Hindlimb muscle (tissue), 1 donor: Measurements from ENCODE around the gene ZFP36L1. TPM values are rescaled to one million over a fixed set of nuclear protein-coding genes. Genes with fewer than 3 reads are reported as not detected.

Experiments
- DNase-seq: peaks from one replicate; pipeline ENCODE4 v3.0.0-alpha.2; 2013
- polyA plus RNA-seq: library from polyadenylated mRNA; unstranded; fragments of 120-200 nt; gene quantifications from one replicate; pipeline ENCODE4 v1.2.1, GENCODE V29; 2013; ENCODE audit not compliant: insufficient read length

The ZFP36L1 gene
- polyA plus RNA-seq, 1 donor = 213 TPM

- peak; percentile 94 for DNase-seq
These were observed 23.5 kb upstream of the ZFP36L1 start for GRCh38 chr14:68816183-68816942.

GRCh38 chr14:68815298-68816182 lies 22.7 kb upstream of the ZFP36L1 start:
- no peak for DNase-seq

GRCh38 chr14:68814539-68815297 lies 21.9 kb upstream of the ZFP36L1 start:
- peak; percentile 73 for DNase-seq

GRCh38 chr14:68814238-68814538 lies 21.3 kb upstream of the ZFP36L1 start:
- DNase-seq = no peak

GRCh38 chr14:68813318-68813838 lies 20.5 kb upstream of the ZFP36L1 start:
- no peak for DNase-seq

GRCh38 chr14:68811171-68811570 lies 18.3 kb upstream of the ZFP36L1 start:
- no peak for DNase-seq

- no peak for DNase-seq
These were observed 17.6 kb upstream of the ZFP36L1 start for GRCh38 chr14:68810173-68811153.

- DNase-seq = no peak
These were observed 16.7 kb upstream of the ZFP36L1 start for GRCh38 chr14:68809524-68809923.

GRCh38 chr14:68808696-68809480 lies 16.0 kb upstream of the ZFP36L1 start:
- no peak for DNase-seq

GRCh38 chr14:68807987-68808386 lies 15.1 kb upstream of the ZFP36L1 start:
- no peak for DNase-seq

GRCh38 chr14:68807148-68807600 lies 14.3 kb upstream of the ZFP36L1 start:
- peak; percentile 71 for DNase-seq

- DNase-seq = peak; percentile 26
These were observed 13.8 kb upstream of the ZFP36L1 start for GRCh38 chr14:68806526-68807147.

GRCh38 chr14:68805414-68805813 lies 12.5 kb upstream of the ZFP36L1 start:
- DNase-seq = peak; percentile 0

- no peak for DNase-seq
These were observed 8.8 kb upstream of the ZFP36L1 start for GRCh38 chr14:68801631-68802030.

GRCh38 chr14:68800953-68801352 lies 8.1 kb upstream of the ZFP36L1 start:
- no peak for DNase-seq

GRCh38 chr14:68800390-68800789 lies 7.5 kb upstream of the ZFP36L1 start:
- DNase-seq = no peak

GRCh38 chr14:68798621-68799020 lies 5.8 kb upstream of the ZFP36L1 start:
- DNase-seq = no peak

- DNase-seq = no peak
These were observed 4.3 kb upstream of the ZFP36L1 start for GRCh38 chr14:68797121-68797670.

GRCh38 chr14:68796418-68797101 lies 3.7 kb upstream of the ZFP36L1 start:
- DNase-seq = no peak
